Gastroesophageal sphincter (tissue), 4 donors: Measurements from ENCODE around the gene CDX4. TPM values are rescaled to one million over a fixed set of nuclear protein-coding genes. Genes with fewer than 3 reads are reported as not detected.
"Not testable (repeated sequence)": the region's sequence is repeated elsewhere in the genome, so short reads cannot be mapped to it uniquely, and the experiment has no call there.

Experiments
- ATAC-seq: fragments of 150-250 bp; one replicate; pipeline ENCODE4 v1.9.1; 2016; ENCODE audit warnings: mild to moderate bottlenecking, moderate library complexity
- H3K27ac ChIP-seq, 4 donors: fragments of 200-600 bp; sonication (generic) in 3 of 4; 1 replicate in 3 of 4; 2 replicates in 1 of 4; pipeline ENCODE4 v1.5.1; 2016 to 2019
- H3K27me3 ChIP-seq: fragments of 200-600 bp; sonication (generic); one replicate; pipeline ENCODE4 v1.5.1; 2019
- H3K36me3 ChIP-seq, 2 donors: fragments of 200-600 bp; sonication (generic); one replicate each; pipeline ENCODE4 v1.5.1; 2019; ENCODE audit warnings: control low read depth in 1 of 2
- H3K4me1 ChIP-seq, 3 donors: fragments of 200-600 bp; sonication (generic); 1 replicate in 2 of 3; 2 replicates in 1 of 3; pipeline ENCODE4 v1.5.1; 2016 to 2019; ENCODE audit warnings: control low read depth in 2 of 3
- H3K4me3 ChIP-seq, 2 donors: fragments of 200-600 bp; sonication (generic); one replicate each; pipeline ENCODE4 v1.5.1; 2019; ENCODE audit warnings: mild to moderate bottlenecking in 1 of 2, moderate library complexity in 1 of 2
- H3K9me3 ChIP-seq, 3 donors: fragments of 200-600 bp; sonication (generic); one replicate each; pipeline ENCODE4 v1.5.1; 2017 to 2019; ENCODE audit warnings: control low read depth in 2 of 3
- CTCF ChIP-seq, 4 experiments: fragments of 200-600 bp in 2 of 4; fragments of 450-650 bp in 2 of 4; sonication (generic) in 1 of 4; IDR thresholded peaks; one replicate each; pipeline ENCODE4 v1.5.1; 2017 to 2019; ENCODE audit warnings: antibody characterized with exemption in 4 of 4, mild to moderate bottlenecking in 2 of 4, moderate library complexity in 2 of 4
- EP300 ChIP-seq: sonication (generic); formaldehyde crosslinking; IDR thresholded peaks from one replicate; pipeline ENCODE4 v1.6.1; 2017; ENCODE audit warnings: antibody characterized with exemption, mild to moderate bottlenecking
- POLR2A ChIP-seq, 2 donors: fragments of 450-650 bp; IDR thresholded peaks; one replicate each; pipeline ENCODE4 v1.6.1; 2017; ENCODE audit warnings: antibody characterized with exemption in 2 of 2, mild to moderate bottlenecking in 2 of 2, moderate library complexity in 1 of 2
- POLR2AphosphoS5 ChIP-seq: sonication (generic); formaldehyde crosslinking; IDR thresholded peaks from one replicate; pipeline ENCODE4 v1.6.1; 2017; ENCODE audit warnings: antibody characterized with exemption
- WGBS, 2 donors: methylation state at CpG; one replicate each; pipeline ENCODE4 v1.1.5; 2018; ENCODE audit warnings: low coverage in 1 of 2; 5-methylcytosine and 5-hydroxymethylcytosine counted together
- small RNA-seq, 4 donors: library from RNA; depleted of rRNA; stranded (forward); fragments of <200 nt; gene quantifications; one replicate each; pipeline ENCODE3, GENCODE V24; 2016
- total RNA-seq, 4 donors: library from RNA; depleted of rRNA; stranded (reverse); fragments of >200 nt; gene quantifications; one replicate each; pipeline ENCODE4 v1.1.0, GENCODE V29; 2016

CDX4 gene
- total RNA-seq, 4 donors from 2014 or later: not detected

GRCh38 chrX:73468376-73468775, 21.5 kb downstream of the CDX4 start:
- Histone ChIP-seq H3K4me3 (no peak overlapping the region), H3K4me1 (no peaks in the 10 kb centered on the region), H3K27me3 (no peaks in the 10 kb centered on the region), H3K9me3 (no peaks in the 10 kb centered on the region), H3K36me3 (no peaks in the 10 kb centered on the region), H3K27ac (no peak overlapping the region)
- TF ChIP-seq CTCF (IDR thresholded peaks at IDR 0.05) (no peak), POLR2AphosphoS5 (no peak), EP300 (no peak), POLR2A (IDR thresholded peaks at IDR 0.05) (no peak)
- no peak for ATAC-seq

GRCh38 chrX:73478961-73479360, 32.1 kb downstream of the CDX4 start:
- Histone ChIP-seq H3K27ac (no peak overlapping the region), H3K4me1 (no peaks in the 10 kb centered on the region), H3K36me3 (no peaks in the 10 kb centered on the region), H3K27me3 (no peaks in the 10 kb centered on the region), H3K4me3 (no peak overlapping the region), H3K9me3 (no peaks in the 10 kb centered on the region)
- WGBS, 2 donors: 60 to 90% methylated on average over 1 to 2 of the region's 4 CpGs
- TF ChIP-seq EP300 (no peak), POLR2AphosphoS5 (no peak), CTCF (IDR thresholded peaks at IDR 0.05) (no peak), POLR2A (IDR thresholded peaks at IDR 0.05) (no peak)
- ATAC-seq: no peak

GRCh38 chrX:73481521-73481920, 34.7 kb downstream of the CDX4 start:
- WGBS, 2 donors: no CpG with 5 or more reads among the region's 2 CpGs
- no peaks in the 10 kb centered on the region for H3K27me3 ChIP-seq
- H3K36me3 ChIP-seq: no peaks in the 10 kb centered on the region
- ATAC-seq: no peak
- no peak for TF ChIP-seq EP300
- TF ChIP-seq POLR2AphosphoS5: no peak
- no peaks in the 10 kb centered on the region for H3K9me3 ChIP-seq
- no peaks in the 10 kb centered on the region for H3K4me1 ChIP-seq
- H3K27ac ChIP-seq: no peak overlapping the region
- no peak overlapping the region for H3K4me3 ChIP-seq

- TF ChIP-seq EP300: no peak
- TF ChIP-seq CTCF (IDR thresholded peaks at IDR 0.05): no peak
- no peak for TF ChIP-seq POLR2A (IDR thresholded peaks at IDR 0.05)
- TF ChIP-seq POLR2AphosphoS5: no peak
- no peaks in the 10 kb centered on the region for H3K4me1 ChIP-seq
- WGBS, 2 donors: 64 to 67% methylated on average over 1 to 3 of the region's 3 CpGs
- no peak overlapping the region for H3K27ac ChIP-seq
- H3K27me3 ChIP-seq: no peaks in the 10 kb centered on the region
- no peak for ATAC-seq
- no peak overlapping the region for H3K4me3 ChIP-seq
- H3K36me3 ChIP-seq: no peaks in the 10 kb centered on the region
- H3K9me3 ChIP-seq: no peaks in the 10 kb centered on the region
Measured at GRCh38 chrX:73490661-73491060, 43.8 kb downstream of the CDX4 start.

- 83 to 100% methylated on average over 1 of the region's 4 CpGs for WGBS, 2 donors
- not testable (repeated sequence) for H3K9me3 ChIP-seq, H3K4me1 ChIP-seq, H3K27ac ChIP-seq, ATAC-seq, H3K4me3 ChIP-seq, H3K36me3 ChIP-seq, H3K27me3 ChIP-seq
Measured at GRCh38 chrX:73492178-73492577, 45.3 kb downstream of the CDX4 start.

Small RNA genes within 50 kb of the gene (small RNA-seq; reads per million reads assigned to genes)
- gene MORF4L1P6 (0 reads per million in 4 donors), gene RNU6-1044P (0 reads per million in 4 donors)

Other genes with a start within 250 kb of the CDX4 start
- gene NAP1L2, start 232.2 kb upstream of the CDX4 start, total RNA-seq: 1 to 10 TPM; 4.1 to 9.2 (median 7.4) TPM
- 10 to 100 TPM; 13.5 to 23.2 (median 14.8) TPM for gene CHIC1, start 116.1 kb downstream of the CDX4 start, total RNA-seq